Prostate gland (tissue), 2 donors: ENCODE results near the gene FBXL19.

Experiments used
- CTCF ChIP-seq, 4 experiments: fragments of 200-600 bp in 2 of 4; fragments of 450-650 bp in 2 of 4; sonication (generic) in 2 of 4; IDR thresholded peaks; 1 replicate in 3 of 4; 2 replicates in 1 of 4; pipeline ENCODE4 v1.5.1; 2016 to 2019; ENCODE audit warnings: antibody characterized with exemption in 4 of 4, mild to moderate bottlenecking in 2 of 4, moderate library complexity in 2 of 4
- POLR2A ChIP-seq: fragments of 450-650 bp; IDR thresholded peaks from one replicate; pipeline ENCODE4 v1.6.1; 2016; ENCODE audit warnings: antibody characterized with exemption, mild to moderate bottlenecking

GRCh38 chr16:30928390-30928789 is 5.0 kb downstream of the FBXL19 start:
- TF ChIP-seq CTCF (IDR thresholded peaks at IDR 0.05) (no peak), POLR2A (no peak)
